ENCODE measurements around the gene HOMEZ.

DNA sequence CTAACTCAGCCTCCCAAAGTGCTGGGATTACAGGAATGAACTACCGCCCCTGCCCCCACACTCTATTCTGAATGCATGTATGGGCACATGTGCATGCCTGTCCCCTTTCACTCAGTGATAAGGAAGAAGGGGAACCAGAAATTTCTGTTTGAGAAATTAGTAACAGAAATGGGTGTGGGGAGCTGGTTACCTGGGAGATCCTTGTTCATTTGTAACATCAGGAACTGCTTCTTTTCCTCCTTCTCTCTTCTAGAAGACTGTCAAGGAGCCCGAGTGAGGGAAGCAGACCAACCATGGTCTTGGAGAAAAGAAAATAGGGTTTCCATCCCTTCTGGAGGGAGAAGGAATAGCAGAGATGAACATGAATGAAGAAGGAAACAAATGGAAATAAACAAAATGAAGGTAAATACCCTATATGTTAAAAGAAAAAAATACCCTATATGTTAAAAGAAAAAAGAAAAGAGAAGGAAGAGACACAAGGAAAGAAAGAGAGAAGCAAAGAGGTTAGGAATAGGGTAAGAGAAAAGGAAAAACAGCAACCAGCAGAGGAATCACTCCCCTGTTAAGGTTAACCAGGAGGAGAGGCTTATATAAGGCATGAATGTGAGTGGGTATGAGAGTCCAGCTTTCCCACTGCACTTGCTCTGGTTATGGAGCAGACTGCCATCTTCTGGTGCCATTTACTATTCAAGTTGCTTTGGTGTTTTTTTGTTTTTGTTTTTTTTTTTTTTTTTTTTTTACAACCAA lies 13.5 kb upstream of the HOMEZ start:
- TF ChIP-seq CTCF (IDR thresholded peaks at IDR 0.05; ENCODE audit: low read length) (peak; percentile 22; the same call in 1 of the 2 replicates), EZH2 (optimal IDR thresholded peaks at IDR 0.05; ENCODE audit: low read depth, low read length) (no peak), EZH2phosphoT487 (IDR thresholded peaks at IDR 0.05; ENCODE audit: low read length) (no peak)
